Keratinocyte (primary cell): ENCODE measurements around the gene UMAD1. TPM values are rescaled to one million over a fixed set of nuclear protein-coding genes. Genes with fewer than 3 reads are reported as not detected.

Experiments
- DNase-seq: peaks from one replicate; pipeline ENCODE4 v3.0.0-alpha.2; 2011; ENCODE audit warnings: low read depth, missing footprints, low spot score
- FAIRE-seq: peaks from 2 replicates; lab custom pipeline; 2011; peaks lifted over from hg19 to GRCh38; lab: Jason Lieb, UNC
- H2AFZ ChIP-seq: 2 replicates; pipeline ENCODE4 v1.6.0; 2012; ENCODE audit warnings: low read length, control low read depth, inconsistent platforms; ENCODE audit not compliant: control insufficient read depth
- H3K27ac ChIP-seq: 2 replicates; pipeline ENCODE4 v1.5.1; 2011; ENCODE audit warnings: low read length; ENCODE audit not compliant: control insufficient read depth, insufficient read depth
- H3K27me3 ChIP-seq: 3 replicates; pipeline ENCODE4 v1.6.0; 2011; ENCODE audit warnings: low read length; ENCODE audit not compliant: control insufficient read depth, insufficient read depth; ENCODE audit errors: extremely low read depth
- H3K36me3 ChIP-seq, 2 experiments: 2 replicates in 1 of 2; 3 replicates in 1 of 2; pipeline ENCODE4 v1.5.1; 2011; ENCODE audit warnings: low read length in 2 of 2, mild to moderate bottlenecking in 1 of 2; ENCODE audit not compliant: control insufficient read depth in 2 of 2, insufficient read depth in 2 of 2; ENCODE audit errors: extremely low read depth in 1 of 2
- H3K4me1 ChIP-seq: 3 replicates; pipeline ENCODE4 v1.5.1; 2011; ENCODE audit warnings: low read length; ENCODE audit not compliant: control insufficient read depth, insufficient read depth; ENCODE audit errors: extremely low read depth
- H3K4me2 ChIP-seq: 3 replicates; pipeline ENCODE4 v1.6.0; 2011; ENCODE audit warnings: low read depth, low read length; ENCODE audit not compliant: control insufficient read depth, insufficient read depth; ENCODE audit errors: extremely low read depth
- H3K4me3 ChIP-seq, 3 experiments: fragments of 200-600 bp in 1 of 3; sonication (generic) in 1 of 3; 2 replicates in 2 of 3; 3 replicates in 1 of 3; pipeline ENCODE4 v1.5.1; 2011 to 2016; ENCODE audit warnings: low read length in 3 of 3, mild to moderate bottlenecking in 3 of 3, control low read depth in 2 of 3, inconsistent platforms in 1 of 3, low read depth in 1 of 3, mixed read lengths in 1 of 3, mixed run types in 1 of 3, moderate library complexity in 1 of 3; ENCODE audit not compliant: control insufficient read depth in 2 of 3, insufficient read depth in 2 of 3; ENCODE audit errors: extremely low read depth in 1 of 3
- H3K79me2 ChIP-seq: 2 replicates; pipeline ENCODE4 v1.6.0; 2012; ENCODE audit warnings: low read length; ENCODE audit not compliant: control insufficient read depth, insufficient read depth
- H3K9ac ChIP-seq: 3 replicates; pipeline ENCODE4 v1.6.0; 2011; ENCODE audit warnings: low read length; ENCODE audit not compliant: control insufficient read depth, insufficient read depth; ENCODE audit errors: extremely low read depth
- H3K9me1 ChIP-seq: 3 replicates; pipeline ENCODE4 v1.6.0; 2011; ENCODE audit warnings: low read length; ENCODE audit not compliant: control insufficient read depth, insufficient read depth; ENCODE audit errors: extremely low read depth
- H3K9me3 ChIP-seq: 2 replicates; pipeline ENCODE4 v1.5.1; 2012; ENCODE audit warnings: low read depth, low read length; ENCODE audit not compliant: control insufficient read depth
- H4K20me1 ChIP-seq: 3 replicates; pipeline ENCODE4 v1.6.0; 2011; ENCODE audit warnings: low read length; ENCODE audit not compliant: control insufficient read depth, insufficient read depth; ENCODE audit errors: extremely low read depth
- CTCF ChIP-seq, 3 experiments: IDR thresholded peaks in 1 of 3; conservative IDR thresholded peaks in 1 of 3; optimal IDR thresholded peaks in 1 of 3; 2 replicates in 2 of 3; 3 replicates in 1 of 3; pipeline versions ENCODE3 to v1.5.1; 2011; ENCODE audit warnings: low read length in 3 of 3, mild to moderate bottlenecking in 3 of 3, moderate library complexity in 2 of 3, control low read depth in 1 of 3, inconsistent platforms in 1 of 3; ENCODE audit not compliant: insufficient read depth in 2 of 3; ENCODE audit errors: extremely low read depth in 1 of 3
- EZH2 ChIP-seq: IDR thresholded peaks from one replicate; pipeline ENCODE4 v1.6.1; 2012; ENCODE audit warnings: inconsistent platforms, mild to moderate bottlenecking, low read length, moderate library complexity
- dilution Hi-C: fragments of 300-500 bp; cut with MboI; formaldehyde crosslinking; loops from one replicate; pipeline ENCODE4 v1.7.0; 2020; ENCODE audit warnings: low sequenced_read_pairs; ENCODE audit not compliant: extremely low pct_ligation_motif_present
- polyA plus RNA-seq, 5 experiments: library from polyadenylated mRNA; depleted of rRNA in 3 of 5; stranded (reverse) in 3 of 5; stranded (forward) in 1 of 5; unstranded in 1 of 5; fragments of >200 nt; gene quantifications; 1 replicate in 1 of 5; 2 replicates in 3 of 5; 3 replicates in 1 of 5; pipeline versions ENCODE4 v1.2.1 to v1.2.3, GENCODE V29; 2011 to 2012; ENCODE audit warnings: missing spikeins in 2 of 5, low read depth in 1 of 5, low replicate concordance in 1 of 5

The UMAD1 gene
- polyA plus RNA-seq, 1 donor (not counting 4 experiments of a cell fraction or from before 2014, with no cell fraction given): 18.2 TPM

GRCh38 chr7:7883394-7883793, 242.8 kb downstream of the UMAD1 start:
- no peaks in the 10 kb centered on the region for H3K27me3 ChIP-seq
- H3K79me2 ChIP-seq: no peaks in the 10 kb centered on the region
- no peaks in the 10 kb centered on the region for H3K9me3 ChIP-seq
- FAIRE-seq (no peak), DNase-seq (no peak)
- H3K36me3 ChIP-seq: no peaks in the 10 kb centered on the region
- no peaks in the 10 kb centered on the region for H3K9me1 ChIP-seq
- H4K20me1 ChIP-seq: no peaks in the 10 kb centered on the region
- TF ChIP-seq CTCF (optimal IDR thresholded peaks at IDR 0.05 in 1 of 3, IDR thresholded peaks at IDR 0.05 in 1 of 3, conservative IDR thresholded peaks at IDR 0.05 in 1 of 3; ENCODE audit: extremely low read depth in 1 of 3, insufficient read depth in 2 of 3, low read length in 3 of 3) (no peak), EZH2 (no peak)
- H2AFZ ChIP-seq: no peak overlapping the region
- H3K4me2 ChIP-seq: no peak overlapping the region
- H3K4me3 ChIP-seq: no peak overlapping the region
- H3K27ac ChIP-seq: no peak overlapping the region
- H3K4me1 ChIP-seq: no peaks in the 10 kb centered on the region
- H3K9ac ChIP-seq: no peak overlapping the region
- dilution Hi-C loops: no loop called here

GRCh38 chr7:7884855-7885254, 244.3 kb downstream of the UMAD1 start:
- no peaks in the 10 kb centered on the region for H3K9me3 ChIP-seq
- H3K27me3 ChIP-seq: no peaks in the 10 kb centered on the region
- H3K9me1 ChIP-seq: no peaks in the 10 kb centered on the region
- dilution Hi-C loops: no loop called here
- TF ChIP-seq CTCF (optimal IDR thresholded peaks at IDR 0.05 in 1 of 3, IDR thresholded peaks at IDR 0.05 in 1 of 3, conservative IDR thresholded peaks at IDR 0.05 in 1 of 3; ENCODE audit: extremely low read depth in 1 of 3, insufficient read depth in 2 of 3, low read length in 3 of 3) (no peak), EZH2 (no peak)
- no peaks in the 10 kb centered on the region for H3K4me1 ChIP-seq
- DNase-seq (no peak), FAIRE-seq (no peak)
- no peak overlapping the region for H3K4me2 ChIP-seq
- no peak overlapping the region for H3K27ac ChIP-seq
- H3K36me3 ChIP-seq: no peaks in the 10 kb centered on the region
- no peak overlapping the region for H3K9ac ChIP-seq
- H2AFZ ChIP-seq: no peak overlapping the region
- H3K4me3 ChIP-seq: no peak overlapping the region
- no peaks in the 10 kb centered on the region for H3K79me2 ChIP-seq
- no peaks in the 10 kb centered on the region for H4K20me1 ChIP-seq
